ENCODE data around the gene PACRG.

DNA sequence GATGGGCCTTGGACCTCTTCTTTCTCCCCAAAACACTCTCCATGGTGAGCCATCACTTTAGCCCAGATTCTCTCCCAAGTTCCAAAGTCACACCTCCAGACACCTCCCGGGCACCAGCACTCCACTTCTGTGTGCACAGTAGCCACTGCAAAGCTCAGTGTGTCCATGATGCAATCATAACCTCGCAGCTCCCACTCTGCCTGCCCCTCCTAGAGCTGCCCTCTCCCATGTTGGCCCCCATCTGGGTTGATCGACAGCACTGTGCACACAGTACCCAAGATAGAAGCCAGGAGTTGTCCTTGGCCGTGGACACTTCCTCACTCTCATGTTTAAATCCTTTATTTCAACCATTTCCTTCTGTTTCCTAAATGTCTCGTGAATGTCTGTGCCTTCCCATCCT, 293.3 kb downstream of the PACRG start:
- TF ChIP-seq, protein P1, sequence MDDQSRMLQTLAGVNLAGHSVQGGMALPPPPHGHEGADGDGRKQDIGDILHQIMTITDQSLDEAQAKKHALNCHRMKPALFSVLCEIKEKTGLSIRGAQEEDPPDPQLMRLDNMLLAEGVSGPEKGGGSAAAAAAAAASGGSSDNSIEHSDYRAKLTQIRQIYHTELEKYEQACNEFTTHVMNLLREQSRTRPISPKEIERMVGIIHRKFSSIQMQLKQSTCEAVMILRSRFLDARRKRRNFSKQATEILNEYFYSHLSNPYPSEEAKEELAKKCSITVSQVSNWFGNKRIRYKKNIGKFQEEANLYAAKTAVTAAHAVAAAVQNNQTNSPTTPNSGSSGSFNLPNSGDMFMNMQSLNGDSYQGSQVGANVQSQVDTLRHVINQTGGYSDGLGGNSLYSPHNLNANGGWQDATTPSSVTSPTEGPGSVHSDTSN (IDR thresholded peaks at IDR 0.05) = no peak
- TF ChIP-seq POLR2A (IDR thresholded peaks at IDR 0.05; ENCODE audit: low read length) (no peak), RARB (CRISPR knock-in tag; IDR thresholded peaks at IDR 0.05) (no peak), RAD21 (conservative IDR thresholded peaks at IDR 0.05 in 1 of 2, IDR thresholded peaks at IDR 0.05 in 1 of 2) (no peak), MYC (IDR thresholded peaks at IDR 0.05; ENCODE audit: borderline replicate concordance, low read length) (no peak), SMC3 (IDR thresholded peaks at IDR 0.05) (no peak), NFE2L2 (conservative IDR thresholded peaks at IDR 0.05; ENCODE audit: low read length) (no peak), CHD2 (IDR thresholded peaks at IDR 0.05; ENCODE audit: low read length, partially characterized antibody) (no peak), EP300 (IDR thresholded peaks at IDR 0.05) (no peak), FOSB (CRISPR knock-in tag; IDR thresholded peaks at IDR 0.05) (no peak)
- TF ChIP-seq, protein P2, sequence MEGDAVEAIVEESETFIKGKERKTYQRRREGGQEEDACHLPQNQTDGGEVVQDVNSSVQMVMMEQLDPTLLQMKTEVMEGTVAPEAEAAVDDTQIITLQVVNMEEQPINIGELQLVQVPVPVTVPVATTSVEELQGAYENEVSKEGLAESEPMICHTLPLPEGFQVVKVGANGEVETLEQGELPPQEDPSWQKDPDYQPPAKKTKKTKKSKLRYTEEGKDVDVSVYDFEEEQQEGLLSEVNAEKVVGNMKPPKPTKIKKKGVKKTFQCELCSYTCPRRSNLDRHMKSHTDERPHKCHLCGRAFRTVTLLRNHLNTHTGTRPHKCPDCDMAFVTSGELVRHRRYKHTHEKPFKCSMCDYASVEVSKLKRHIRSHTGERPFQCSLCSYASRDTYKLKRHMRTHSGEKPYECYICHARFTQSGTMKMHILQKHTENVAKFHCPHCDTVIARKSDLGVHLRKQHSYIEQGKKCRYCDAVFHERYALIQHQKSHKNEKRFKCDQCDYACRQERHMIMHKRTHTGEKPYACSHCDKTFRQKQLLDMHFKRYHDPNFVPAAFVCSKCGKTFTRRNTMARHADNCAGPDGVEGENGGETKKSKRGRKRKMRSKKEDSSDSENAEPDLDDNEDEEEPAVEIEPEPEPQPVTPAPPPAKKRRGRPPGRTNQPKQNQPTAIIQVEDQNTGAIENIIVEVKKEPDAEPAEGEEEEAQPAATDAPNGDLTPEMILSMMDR (IDR thresholded peaks at IDR 0.05) = no peak
- TF ChIP-seq, protein P3, sequence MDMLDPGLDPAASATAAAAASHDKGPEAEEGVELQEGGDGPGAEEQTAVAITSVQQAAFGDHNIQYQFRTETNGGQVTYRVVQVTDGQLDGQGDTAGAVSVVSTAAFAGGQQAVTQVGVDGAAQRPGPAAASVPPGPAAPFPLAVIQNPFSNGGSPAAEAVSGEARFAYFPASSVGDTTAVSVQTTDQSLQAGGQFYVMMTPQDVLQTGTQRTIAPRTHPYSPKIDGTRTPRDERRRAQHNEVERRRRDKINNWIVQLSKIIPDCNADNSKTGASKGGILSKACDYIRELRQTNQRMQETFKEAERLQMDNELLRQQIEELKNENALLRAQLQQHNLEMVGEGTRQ (IDR thresholded peaks at IDR 0.05) = no peak
